GM06990 (cell line): Measurements from ENCODE around the gene LYRM4.

Experiments used
- DNase-seq: peaks from one replicate; pipeline ENCODE4 v3.0.0-alpha.2; 2011; ENCODE audit not compliant: insufficient read length; ENCODE audit errors: extremely low read depth
- H3K27me3 ChIP-seq: replicated peaks from 2 replicates; pipeline ENCODE4 v1.6.0; 2011; ENCODE audit warnings: low read length; ENCODE audit not compliant: control insufficient read depth, insufficient read depth
- H3K36me3 ChIP-seq: 2 replicates; pipeline ENCODE4 v1.5.1; 2011; ENCODE audit warnings: low read length; ENCODE audit not compliant: control insufficient read depth, insufficient read depth
- H3K4me3 ChIP-seq: replicated peaks from 2 replicates; pipeline ENCODE4 v1.5.1; 2011; ENCODE audit warnings: low read depth, mild to moderate bottlenecking, control low read depth, low read length
- CTCF ChIP-seq: IDR thresholded peaks from 2 replicates; pipeline ENCODE4 v1.5.1; 2011; ENCODE audit warnings: low read length, control low read depth, mild to moderate bottlenecking, inconsistent platforms; ENCODE audit not compliant: insufficient read depth, poor library complexity, severe bottlenecking

The LYRM4 gene

GRCh38 chr6:5102267-5102970, 158.3 kb downstream of the LYRM4 start:
- H3K27me3 ChIP-seq: no peaks in the 10 kb centered on the region
- DNase-seq: no peak
- H3K36me3 ChIP-seq: no peaks in the 10 kb centered on the region
- H3K4me3 ChIP-seq: no peak overlapping the region
- no peak for TF ChIP-seq CTCF

- H3K4me3 ChIP-seq: no peak overlapping the region
- no peak for TF ChIP-seq CTCF
- no peak for DNase-seq
These were observed 159.9 kb downstream of the LYRM4 start for GRCh38 chr6:5100806-5101205.

GRCh38 chr6:5099537-5099936, 161.2 kb downstream of the LYRM4 start:
- Histone ChIP-seq H3K4me3 (no peak overlapping the region), H3K27me3 (no peaks in the 10 kb centered on the region), H3K36me3 (no peaks in the 10 kb centered on the region)
- no peak for TF ChIP-seq CTCF
- no peak for DNase-seq

More at GRCh38 chr6:5100806-5101205, 159.9 kb downstream of the LYRM4 start:
- Histone ChIP-seq H3K36me3 (no peaks in the 10 kb centered on the region), H3K27me3 (no peaks in the 10 kb centered on the region)

- DNase-seq: no peak
- H3K4me3 ChIP-seq: no peak overlapping the region
- no peak for TF ChIP-seq CTCF
- H3K36me3 ChIP-seq: no peaks in the 10 kb centered on the region
- H3K27me3 ChIP-seq: no peaks in the 10 kb centered on the region
These were observed 162.1 kb downstream of the LYRM4 start for GRCh38 chr6:5098501-5099270.

GRCh38 chr6:5096482-5096881, 164.3 kb downstream of the LYRM4 start:
- DNase-seq: no peak

More at GRCh38 chr6:5096482-5096881, 164.3 kb downstream of the LYRM4 start:
- Histone ChIP-seq H3K27me3 (no peaks in the 10 kb centered on the region), H3K36me3 (no peaks in the 10 kb centered on the region), H3K4me3 (no peak overlapping the region)
- TF ChIP-seq CTCF: no peak
